Esophagus squamous epithelium (tissue), 5 donors: ENCODE measurements around the gene MAGIX. TPM values are rescaled to one million over a fixed set of nuclear protein-coding genes. Genes with fewer than 3 reads are reported as not detected.

Experiments
- DNase-seq: peaks from one replicate; lab custom pipeline; 2025; lab: John Stamatoyannopoulos, UW
- H3K27ac ChIP-seq, 4 donors: fragments of 200-600 bp; sonication (generic); one replicate each; pipeline ENCODE4 v1.5.1; 2016 to 2019; ENCODE audit warnings: mild to moderate bottlenecking in 1 of 4
- H3K27me3 ChIP-seq, 4 donors: fragments of 200-600 bp; sonication (generic); 1 replicate in 3 of 4; 2 replicates in 1 of 4; pipeline versions ENCODE4 v1.5.1 to v1.6.0; 2017 to 2021; ENCODE audit warnings: antibody characterized with exemption in 1 of 4
- H3K36me3 ChIP-seq, 3 donors: fragments of 200-600 bp; sonication (generic); one replicate each; pipeline ENCODE4 v1.5.1; 2016 to 2019
- H3K4me1 ChIP-seq, 3 donors: fragments of 200-600 bp; sonication (generic); one replicate each; pipeline ENCODE4 v1.5.1; 2017 to 2019
- H3K4me3 ChIP-seq, 4 donors: fragments of 200-600 bp; sonication (generic); 1 replicate in 3 of 4; 2 replicates in 1 of 4; pipeline ENCODE4 v1.5.1; 2016 to 2019; ENCODE audit warnings: mild to moderate bottlenecking in 2 of 4, moderate library complexity in 1 of 4
- H3K9me3 ChIP-seq, 3 donors: fragments of 200-600 bp; sonication (generic); one replicate each; pipeline ENCODE4 v1.5.1; 2016 to 2019
- CTCF ChIP-seq, 6 experiments: fragments of 450-650 bp in 4 of 6; fragments of 200-600 bp in 2 of 6; sonication (generic) in 2 of 6; IDR thresholded peaks; one replicate each; pipeline ENCODE4 v1.5.1; 2016 to 2019; ENCODE audit warnings: antibody characterized with exemption in 6 of 6, mild to moderate bottlenecking in 4 of 6, moderate library complexity in 4 of 6
- POLR2A ChIP-seq, 4 donors: fragments of 450-650 bp; IDR thresholded peaks; one replicate each; pipeline ENCODE4 v1.6.1; 2017; ENCODE audit warnings: antibody characterized with exemption in 4 of 4, mild to moderate bottlenecking in 4 of 4, moderate library complexity in 3 of 4
- WGBS, 2 donors: methylation state at CpG; one replicate each; pipeline ENCODE4 v1.1.5; 2018; 5-methylcytosine and 5-hydroxymethylcytosine counted together
- intact Hi-C: fragments of 100-400 bp; cut with DNase I; formaldehyde crosslinking; loops from one replicate; pipeline ENCODE4 v1.15.0; 2022
- total RNA-seq, 4 donors: library from RNA; depleted of rRNA; stranded (reverse); fragments of >200 nt; gene quantifications; one replicate each; pipeline ENCODE4 v1.1.0, GENCODE V29; 2016
- donor health status: DM: yes; HTN: yes; CAD: no.

MAGIX gene
- total RNA-seq, 4 donors from 2014 or later, result 5.1 to 15.0 (median 8.5) TPM

- 55 to 66% methylated on average over 6 to 7 of the region's 8 CpGs for WGBS, 2 donors
- TF ChIP-seq CTCF (IDR thresholded peaks at IDR 0.05), result no peak
- TF ChIP-seq POLR2A (IDR thresholded peaks at IDR 0.05), result no peak
- intact Hi-C loops, result no loop called here
- DNase-seq, result no peak
- H3K9me3 ChIP-seq, result no peaks in the 10 kb centered on the region
- no peak overlapping the region for H3K4me3 ChIP-seq
- no peaks in the 10 kb centered on the region for H3K27me3 ChIP-seq
- peaks cover 0 to 4% (median 3%) of the 10 kb centered on the region in 3 donors for H3K36me3 ChIP-seq
- peak overlapping the region in 3 of 4 donors; percentile 77 to 91 (median 88) for H3K27ac ChIP-seq
- H3K4me1 ChIP-seq, result peaks cover 0 to 73% (median 5%) of the 10 kb centered on the region in 3 donors
Measured at GRCh38 chrX:49188468-49189076, 26.0 kb downstream of the MAGIX start.

DNA sequence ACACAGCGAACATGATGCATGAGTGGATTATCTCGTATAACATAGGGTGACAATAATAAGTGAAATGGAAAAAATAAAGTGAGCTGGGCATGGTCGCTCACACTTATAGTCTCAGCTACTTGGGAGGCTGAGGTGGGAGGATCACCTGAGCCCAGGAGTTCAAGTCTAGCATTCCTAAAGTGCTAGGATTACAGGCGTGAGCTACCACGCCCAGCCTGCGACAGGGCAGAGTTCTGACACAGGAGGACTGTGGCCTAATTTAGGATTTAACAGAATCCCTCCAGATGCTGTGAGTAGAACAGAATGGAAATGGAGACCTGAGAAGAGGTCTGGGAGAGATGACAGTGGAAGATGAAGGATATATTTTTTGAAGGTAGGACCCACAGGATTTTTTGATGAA is 27.0 kb downstream of the MAGIX start:
- no peak for DNase-seq
- intact Hi-C loops, result no loop called here
- peak overlapping the region; percentile 69 to 91 (median 82) for H3K27ac ChIP-seq
- 42 to 67% methylated on average over 6 of the region's 6 CpGs for WGBS, 2 donors
- peaks cover 0 to 62% (median 5%) of the 10 kb centered on the region in 3 donors for H3K4me1 ChIP-seq
- no peaks in the 10 kb centered on the region for H3K9me3 ChIP-seq
- H3K27me3 ChIP-seq, result no peaks in the 10 kb centered on the region
- H3K36me3 ChIP-seq, result no peaks in the 10 kb centered on the region
- TF ChIP-seq CTCF (IDR thresholded peaks at IDR 0.05), result no peak
- no peak for TF ChIP-seq POLR2A (IDR thresholded peaks at IDR 0.05)
- H3K4me3 ChIP-seq, result peak overlapping the region in 1 of 4 donors; percentile 60

GRCh38 chrX:49190821-49191573 is 28.4 kb downstream of the MAGIX start:
- H3K27ac ChIP-seq, result peak overlapping the region; percentile 88 to 94 (median 92)
- no peaks in the 10 kb centered on the region for H3K9me3 ChIP-seq
- no peaks in the 10 kb centered on the region for H3K36me3 ChIP-seq
- WGBS, 2 donors, result 0 to 50% methylated on average over 28 to 29 of the region's 32 CpGs
- H3K27me3 ChIP-seq, result no peaks in the 10 kb centered on the region
- intact Hi-C loops, result no loop called here
- peak overlapping the region; percentile 60 to 71 (median 62) for H3K4me3 ChIP-seq
- peak; percentile 75 for DNase-seq
- peaks cover 0 to 53% (median 5%) of the 10 kb centered on the region in 3 donors for H3K4me1 ChIP-seq
- no peak for TF ChIP-seq CTCF (IDR thresholded peaks at IDR 0.05)
- peak in 3 of 4 donors; percentile 16 to 78 (median 72) for TF ChIP-seq POLR2A (IDR thresholded peaks at IDR 0.05)

DNA sequence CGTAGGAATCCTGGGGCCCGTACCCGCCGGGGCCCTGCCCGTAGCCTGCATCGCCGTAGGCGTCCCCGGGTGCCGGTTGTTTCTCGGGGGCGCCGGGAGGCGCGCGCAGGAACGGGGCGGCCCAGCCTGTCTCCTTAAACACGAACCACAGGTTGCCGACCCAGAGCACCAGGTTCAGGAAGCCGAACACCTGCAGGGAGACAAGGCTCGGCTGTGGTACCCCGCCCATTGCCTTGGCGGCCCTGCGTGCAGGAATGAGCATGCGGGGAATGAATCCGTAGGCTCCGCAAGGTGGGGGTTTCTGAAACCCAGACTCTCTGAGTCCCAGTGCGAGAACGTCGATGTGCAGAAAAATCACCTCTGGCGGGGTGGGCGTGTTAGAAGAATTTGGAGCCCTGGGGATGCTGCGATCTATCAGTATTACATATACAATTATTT is 29.0 kb downstream of the MAGIX start:
- TF ChIP-seq POLR2A (IDR thresholded peaks at IDR 0.05), result no peak
- TF ChIP-seq CTCF (IDR thresholded peaks at IDR 0.05), result no peak
- 5 to 27% methylated on average over 7 to 9 of the region's 34 CpGs for WGBS, 2 donors

More for the DNA sequence above, 29.0 kb downstream of the MAGIX start:
- Histone ChIP-seq H3K27ac (peak overlapping the region; percentile 88 to 94 (median 90)), H3K4me3 (peak overlapping the region; percentile 60 to 71 (median 62)), H3K9me3 (no peaks in the 10 kb centered on the region), H3K4me1 (peaks cover 0 to 49% (median 5%) of the 10 kb centered on the region in 3 donors), H3K27me3 (no peaks in the 10 kb centered on the region), H3K36me3 (no peaks in the 10 kb centered on the region)
- intact Hi-C loops, result no loop called here
- DNase-seq, result no peak
